Endothelial cell of umbilical vein (primary cell): ENCODE measurements around the gene LCLAT1.

Experiments used
- EZH2 ChIP-seq: IDR thresholded peaks from 2 replicates; pipeline ENCODE4 v1.6.1; 2012; ENCODE audit warnings: borderline replicate concordance, low read depth, mild to moderate bottlenecking, moderate library complexity, low read length, inconsistent platforms; ENCODE audit not compliant: severe bottlenecking
- GATA2 ChIP-seq: IDR thresholded peaks from 2 replicates; pipeline ENCODE4 v1.7.0; 2011; ENCODE audit warnings: low read depth, mild to moderate bottlenecking, moderate library complexity, mixed read lengths, low read length; ENCODE audit not compliant: insufficient read length, insufficient read depth
- POLR2A ChIP-seq: IDR thresholded peaks from 2 replicates; pipeline ENCODE4 v1.6.1; 2012; ENCODE audit warnings: low read depth, mild to moderate bottlenecking, control low read depth, low read length
- POLR2AphosphoS5 ChIP-seq: IDR thresholded peaks from 2 replicates; pipeline ENCODE4 v1.6.1; 2012; ENCODE audit warnings: low read depth, mild to moderate bottlenecking, control low read depth, low read length, moderate library complexity; ENCODE audit not compliant: insufficient read depth
- TF ChIP-seq, protein P1 (sequence below), 2 donors: IDR thresholded peaks; 1 replicate in 1 of 2; 2 replicates in 1 of 2; pipeline ENCODE4 v1.5.1; 2011; ENCODE audit warnings: low read length in 2 of 2, mild to moderate bottlenecking in 2 of 2, moderate library complexity in 2 of 2, control low read depth in 1 of 2, inconsistent platforms in 1 of 2, low read depth in 1 of 2; ENCODE audit not compliant: insufficient read depth in 1 of 2; ENCODE audit errors: extremely low read depth in 1 of 2
- TF ChIP-seq, protein P2 (sequence below): IDR thresholded peaks from 2 replicates; pipeline ENCODE4 v1.6.1; 2011; ENCODE audit not compliant: insufficient read depth, insufficient read length

DNA sequence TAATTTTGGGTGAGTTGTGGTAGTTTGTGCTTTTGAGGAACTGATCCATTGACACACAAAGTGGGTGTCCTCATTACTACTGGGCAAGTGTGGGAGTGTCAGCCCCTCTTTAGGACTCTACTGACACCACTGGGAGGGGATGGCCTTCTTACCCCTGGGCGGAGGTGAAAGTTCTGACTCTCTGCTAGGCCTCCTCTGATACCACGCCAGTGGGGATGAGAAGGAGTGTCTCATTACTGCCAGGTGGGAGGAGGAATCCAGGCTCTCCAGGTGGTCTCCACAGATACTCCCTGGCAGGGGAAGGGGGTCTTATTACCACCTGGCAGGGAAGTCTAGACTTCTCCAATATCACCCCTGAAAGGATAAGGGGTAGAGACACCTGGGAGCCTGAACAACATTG is 9.1 kb downstream of the LCLAT1 start:
- TF ChIP-seq, protein P1, sequence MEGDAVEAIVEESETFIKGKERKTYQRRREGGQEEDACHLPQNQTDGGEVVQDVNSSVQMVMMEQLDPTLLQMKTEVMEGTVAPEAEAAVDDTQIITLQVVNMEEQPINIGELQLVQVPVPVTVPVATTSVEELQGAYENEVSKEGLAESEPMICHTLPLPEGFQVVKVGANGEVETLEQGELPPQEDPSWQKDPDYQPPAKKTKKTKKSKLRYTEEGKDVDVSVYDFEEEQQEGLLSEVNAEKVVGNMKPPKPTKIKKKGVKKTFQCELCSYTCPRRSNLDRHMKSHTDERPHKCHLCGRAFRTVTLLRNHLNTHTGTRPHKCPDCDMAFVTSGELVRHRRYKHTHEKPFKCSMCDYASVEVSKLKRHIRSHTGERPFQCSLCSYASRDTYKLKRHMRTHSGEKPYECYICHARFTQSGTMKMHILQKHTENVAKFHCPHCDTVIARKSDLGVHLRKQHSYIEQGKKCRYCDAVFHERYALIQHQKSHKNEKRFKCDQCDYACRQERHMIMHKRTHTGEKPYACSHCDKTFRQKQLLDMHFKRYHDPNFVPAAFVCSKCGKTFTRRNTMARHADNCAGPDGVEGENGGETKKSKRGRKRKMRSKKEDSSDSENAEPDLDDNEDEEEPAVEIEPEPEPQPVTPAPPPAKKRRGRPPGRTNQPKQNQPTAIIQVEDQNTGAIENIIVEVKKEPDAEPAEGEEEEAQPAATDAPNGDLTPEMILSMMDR (IDR thresholded peaks at IDR 0.05; ENCODE audit: extremely low read depth in 1 of 2, insufficient read depth in 1 of 2, low read depth in 1 of 2, low read length in 2 of 2) = no peak
- TF ChIP-seq POLR2AphosphoS5 = no peak
- TF ChIP-seq EZH2 = no peak
- TF ChIP-seq POLR2A = no peak
- no peak for TF ChIP-seq GATA2
- TF ChIP-seq, protein P2, sequence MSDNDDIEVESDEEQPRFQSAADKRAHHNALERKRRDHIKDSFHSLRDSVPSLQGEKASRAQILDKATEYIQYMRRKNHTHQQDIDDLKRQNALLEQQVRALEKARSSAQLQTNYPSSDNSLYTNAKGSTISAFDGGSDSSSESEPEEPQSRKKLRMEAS = no peak
